Measurements from ENCODE around the gene CAPN5. TPM values are rescaled to one million over a fixed set of nuclear protein-coding genes. Genes with fewer than 3 reads are reported as not detected.

CAPN5 gene
- total and polyA plus RNA-seq, 2 of the 13 experiments (the other 11 are each of a cell fraction or from before 2014, with no cell fraction given) = 0.27 to 1.2 TPM

- FAIRE-seq (no peak), ATAC-seq (no peak), DNase-seq (ENCODE audit: low spot score) (no peak)
- H4K20me1 ChIP-seq (ENCODE audit: insufficient read depth, low read length) = no peaks in the 10 kb centered on the region
- ChIA-PET CTCF (ENCODE audit: low intra/inter-chr PET ratio, low total read pairs) (no interaction called here), POLR2A (no interaction called here)
- 91% methylated on average over 6 of the region's 6 CpGs for WGBS (ENCODE audit: low lambda C conversion rate)
- H3K4me3 ChIP-seq (replicated peaks in 1 of 3; ENCODE audit: insufficient read depth in 1 of 3, low read depth in 2 of 3, low read length in 3 of 3) = no peak overlapping the region
- H3K4me1 ChIP-seq (ENCODE audit: insufficient read depth, low read length) = no peaks in the 10 kb centered on the region
- no peak overlapping the region for H2AFZ ChIP-seq (ENCODE audit: low read length)
- no TSS peak for BruUV-seq (replicated peaks)
- intact Hi-C loops (cut with micrococcal nuclease; ENCODE audit: unreplicated experiment) (no loop called here), in situ Hi-C loops (cut with HindIII; ENCODE audit: extremely low pct_ligation_motif_present, low pct_unique_long_range_greater_than_20kb) (no loop called here)
- no peaks in the 10 kb centered on the region for H3K27me3 ChIP-seq (ENCODE audit: control insufficient read depth in 1 of 2, insufficient read depth in 2 of 2, low read length in 2 of 2)
- H3K9ac ChIP-seq (ENCODE audit: insufficient read depth, low read depth, low read length) = no peak overlapping the region
- no peaks in the 10 kb centered on the region for H3K9me3 ChIP-seq (ENCODE audit: low read length)
- H3K79me2 ChIP-seq (ENCODE audit: insufficient read depth, low read length) = no peaks in the 10 kb centered on the region
- no peak overlapping the region for H3K27ac ChIP-seq (ENCODE audit: extremely low read length, insufficient read depth, low read length)
- H3K4me2 ChIP-seq (ENCODE audit: low read depth, low read length) = no peak overlapping the region
- H3K36me3 ChIP-seq (replicated peaks in 1 of 2; ENCODE audit: control insufficient read depth in 1 of 2, insufficient read depth in 2 of 2, low read length in 2 of 2) = 0 out of 5 replicates have a peak, but pooled peaks cover 2% of the 10 kb centered on the region in 2 experiments
- TF ChIP-seq ZBED4 (CRISPR knock-in tag; IDR thresholded peaks at IDR 0.05; ENCODE audit: borderline replicate concordance) (no peak), ZNF30 (CRISPR knock-in tag; IDR thresholded peaks at IDR 0.05) (no peak)
Measured at GRCh38 chr11:77163271-77163670, 96.5 kb downstream of the CAPN5 start.

GRCh38 chr11:77165066-77165465, 98.3 kb downstream of the CAPN5 start:
- no peaks in the 10 kb centered on the region for H3K4me1 ChIP-seq (ENCODE audit: insufficient read depth, low read length)
- H3K4me2 ChIP-seq (ENCODE audit: low read depth, low read length) = no peak overlapping the region
- DNase-seq (ENCODE audit: low spot score) = no peak
- H3K4me3 ChIP-seq (replicated peaks in 1 of 3; ENCODE audit: insufficient read depth in 1 of 3, low read depth in 2 of 3, low read length in 3 of 3) = no peak overlapping the region
- 0 out of 5 replicates have a peak, but pooled peaks cover 2% of the 10 kb centered on the region in 2 experiments for H3K36me3 ChIP-seq (replicated peaks in 1 of 2; ENCODE audit: control insufficient read depth in 1 of 2, insufficient read depth in 2 of 2, low read length in 2 of 2)
- no peak overlapping the region for H2AFZ ChIP-seq (ENCODE audit: low read length)
- no peak for ATAC-seq
- H3K9ac ChIP-seq (ENCODE audit: insufficient read depth, low read depth, low read length) = no peak overlapping the region
- ChIA-PET POLR2A (no interaction called here), CTCF (ENCODE audit: low intra/inter-chr PET ratio, low total read pairs) (no interaction called here)
- BruUV-seq (replicated peaks) = no TSS peak
- no peaks in the 10 kb centered on the region for H3K27me3 ChIP-seq (ENCODE audit: control insufficient read depth in 1 of 2, insufficient read depth in 2 of 2, low read length in 2 of 2)
- intact Hi-C loops (cut with micrococcal nuclease; ENCODE audit: unreplicated experiment) (no loop called here), in situ Hi-C loops (cut with HindIII; ENCODE audit: extremely low pct_ligation_motif_present, low pct_unique_long_range_greater_than_20kb) (no loop called here)
- no peaks in the 10 kb centered on the region for H3K9me3 ChIP-seq (ENCODE audit: low read length)
- no peaks in the 10 kb centered on the region for H3K79me2 ChIP-seq (ENCODE audit: insufficient read depth, low read length)
- FAIRE-seq = no peak
- H4K20me1 ChIP-seq (ENCODE audit: insufficient read depth, low read length) = no peaks in the 10 kb centered on the region
- WGBS (ENCODE audit: low lambda C conversion rate) = 90% methylated on average over 5 of the region's 5 CpGs
- H3K27ac ChIP-seq (ENCODE audit: extremely low read length, insufficient read depth, low read length) = no peak overlapping the region
- TF ChIP-seq HNF4A (CRISPR knock-in tag; IDR thresholded peaks at IDR 0.05) (no peak), RELA (CRISPR knock-in tag; IDR thresholded peaks at IDR 0.05) (no peak), ZFP91 (CRISPR knock-in tag; IDR thresholded peaks at IDR 0.05; ENCODE audit: borderline replicate concordance) (no peak), IRX3 (CRISPR knock-in tag; IDR thresholded peaks at IDR 0.05; ENCODE audit: borderline replicate concordance, low read depth) (no peak), ATM (IDR thresholded peaks at IDR 0.05; ENCODE audit: borderline replicate concordance) (no peak), ZNF703 (CRISPR knock-in tag; IDR thresholded peaks at IDR 0.05; ENCODE audit: borderline replicate concordance) (no peak), DZIP1 (CRISPR knock-in tag; IDR thresholded peaks at IDR 0.05) (no peak)

Measured in HepG2 (cell line).